Neural cell (in vitro differentiated cells): Measurements from ENCODE around the gene BCL2L11.

Experiments used
- POLR2AphosphoS5 ChIP-seq: IDR thresholded peaks from 2 replicates; pipeline ENCODE4 v1.6.1; 2012
- TF ChIP-seq, protein P1 (sequence below): fragments of 450-650 bp; IDR thresholded peaks from 2 replicates; pipeline ENCODE4 v1.5.1; 2014; ENCODE audit warnings: antibody characterized with exemption, mild to moderate bottlenecking, moderate library complexity; ENCODE audit not compliant: poor library complexity, severe bottlenecking

DNA sequence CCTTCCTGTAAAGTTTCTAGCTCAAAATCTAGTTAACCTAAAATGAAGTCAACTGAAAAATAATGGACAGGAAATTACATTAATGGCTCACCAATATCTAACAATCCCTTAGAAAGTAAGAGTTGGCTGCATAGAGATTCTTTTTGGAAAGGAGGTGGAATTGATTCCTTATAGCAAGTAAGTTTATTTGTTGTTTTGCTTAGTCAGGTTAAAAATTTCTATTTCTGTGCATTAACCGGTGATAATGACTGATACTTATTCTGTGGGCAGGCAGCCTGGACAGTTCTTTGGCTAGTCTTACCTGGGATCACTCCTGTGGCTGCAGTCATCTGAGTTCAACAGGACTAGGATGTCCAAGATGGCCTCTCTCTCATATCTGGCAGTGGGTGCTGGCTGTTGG is 6.9 kb upstream of the BCL2L11 start:
- TF ChIP-seq, protein P1, sequence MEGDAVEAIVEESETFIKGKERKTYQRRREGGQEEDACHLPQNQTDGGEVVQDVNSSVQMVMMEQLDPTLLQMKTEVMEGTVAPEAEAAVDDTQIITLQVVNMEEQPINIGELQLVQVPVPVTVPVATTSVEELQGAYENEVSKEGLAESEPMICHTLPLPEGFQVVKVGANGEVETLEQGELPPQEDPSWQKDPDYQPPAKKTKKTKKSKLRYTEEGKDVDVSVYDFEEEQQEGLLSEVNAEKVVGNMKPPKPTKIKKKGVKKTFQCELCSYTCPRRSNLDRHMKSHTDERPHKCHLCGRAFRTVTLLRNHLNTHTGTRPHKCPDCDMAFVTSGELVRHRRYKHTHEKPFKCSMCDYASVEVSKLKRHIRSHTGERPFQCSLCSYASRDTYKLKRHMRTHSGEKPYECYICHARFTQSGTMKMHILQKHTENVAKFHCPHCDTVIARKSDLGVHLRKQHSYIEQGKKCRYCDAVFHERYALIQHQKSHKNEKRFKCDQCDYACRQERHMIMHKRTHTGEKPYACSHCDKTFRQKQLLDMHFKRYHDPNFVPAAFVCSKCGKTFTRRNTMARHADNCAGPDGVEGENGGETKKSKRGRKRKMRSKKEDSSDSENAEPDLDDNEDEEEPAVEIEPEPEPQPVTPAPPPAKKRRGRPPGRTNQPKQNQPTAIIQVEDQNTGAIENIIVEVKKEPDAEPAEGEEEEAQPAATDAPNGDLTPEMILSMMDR: no peak
- TF ChIP-seq POLR2AphosphoS5: no peak
